ENCODE measurements around the gene RBM38.
A peak's percentile ranks its signal among the peaks of the same experiment; 100 is the strongest.
"Not testable (repeated sequence)": the region's sequence is repeated elsewhere in the genome, so short reads cannot be mapped to it uniquely, and the experiment has no call there.

RBM38 gene

DNA sequence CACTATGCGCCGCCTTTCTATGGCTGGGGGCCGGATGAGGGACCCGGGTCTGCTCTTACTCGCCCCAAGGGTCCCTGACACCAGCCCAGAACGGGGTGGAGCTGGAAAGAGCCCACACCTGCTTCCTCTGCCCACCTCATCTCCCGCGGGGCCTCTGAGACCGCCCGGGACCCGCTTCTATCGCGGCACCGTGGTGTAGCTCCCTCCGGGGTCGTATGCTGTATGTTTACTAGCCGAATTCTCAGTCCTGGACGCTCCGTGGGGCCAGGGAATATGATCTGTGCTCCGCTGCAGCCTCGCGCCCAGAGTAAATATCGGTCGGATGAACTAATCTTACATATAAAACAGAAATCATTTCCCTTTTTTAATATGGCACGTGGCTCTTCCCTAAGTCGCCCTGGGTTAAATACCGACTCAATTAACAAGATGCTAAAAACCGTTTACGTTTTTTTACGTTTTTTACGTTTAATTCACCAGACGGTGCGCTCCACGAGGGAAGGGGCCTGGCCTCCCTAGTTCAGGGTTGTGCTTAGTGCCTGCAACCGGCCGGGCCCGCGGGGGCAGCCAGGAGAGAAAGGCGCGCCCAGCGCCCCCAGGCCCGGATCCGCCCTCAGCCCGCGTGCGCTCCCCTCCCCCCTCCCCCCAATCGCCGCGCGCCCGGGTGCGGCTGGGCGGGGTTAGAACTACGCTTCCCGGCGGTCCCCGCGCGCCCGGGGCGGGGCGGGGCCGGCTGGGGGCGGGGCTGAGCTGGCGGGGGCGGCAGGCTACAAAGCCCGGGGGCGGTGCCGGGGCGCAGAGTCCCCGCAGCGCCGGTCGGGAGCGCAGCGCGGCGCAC is at the start of gene RBM38:
Gene RBM38 (plus strand): TSS at position 793 of the 835 bp plus-strand sequence. CDS start 186 bp downstream, outside the sequence.
- DNase-seq (ENCODE audit: low spot score): peak; percentile 64

DNA sequence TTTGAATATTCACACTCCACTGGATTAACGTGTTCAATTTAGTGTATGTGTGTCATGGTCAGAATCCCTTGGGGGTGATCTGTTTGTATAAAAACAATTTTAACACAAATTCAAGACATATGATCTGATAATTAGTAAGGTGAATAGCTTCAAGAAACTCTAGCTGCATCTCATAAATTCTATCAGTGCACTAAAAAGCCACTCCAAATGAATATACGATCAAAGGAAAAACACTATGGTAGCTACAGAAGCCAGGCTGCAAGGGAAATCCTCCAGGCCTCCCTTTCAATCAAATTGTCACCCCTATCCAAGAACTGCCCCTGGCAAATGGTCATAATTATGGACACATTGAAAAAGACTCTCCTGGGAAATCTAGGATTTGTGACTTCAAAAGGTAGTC is 49.5 kb upstream of the RBM38 start:
- no peak for DNase-seq (ENCODE audit: low spot score)

DNA sequence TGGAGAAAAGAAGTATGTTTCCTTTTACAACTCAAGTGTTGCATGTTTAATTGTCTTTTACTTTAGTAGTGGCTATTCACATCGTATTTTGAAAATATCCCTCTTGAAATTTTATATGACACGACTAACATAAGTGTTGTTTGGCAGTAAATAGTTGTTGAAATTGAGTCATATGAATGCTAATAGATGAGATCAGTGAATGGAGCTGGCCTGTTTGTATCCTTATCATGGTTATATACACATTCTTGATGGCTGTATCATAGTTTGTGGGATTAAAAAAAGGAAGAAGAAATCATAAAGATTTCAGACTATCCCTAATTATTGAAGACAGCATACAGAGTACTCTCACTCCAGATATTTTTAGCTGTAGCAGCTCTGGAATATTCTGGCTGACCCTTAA is 48.4 kb upstream of the RBM38 start:
- DNase-seq (ENCODE audit: low spot score): peak; percentile 20

DNA sequence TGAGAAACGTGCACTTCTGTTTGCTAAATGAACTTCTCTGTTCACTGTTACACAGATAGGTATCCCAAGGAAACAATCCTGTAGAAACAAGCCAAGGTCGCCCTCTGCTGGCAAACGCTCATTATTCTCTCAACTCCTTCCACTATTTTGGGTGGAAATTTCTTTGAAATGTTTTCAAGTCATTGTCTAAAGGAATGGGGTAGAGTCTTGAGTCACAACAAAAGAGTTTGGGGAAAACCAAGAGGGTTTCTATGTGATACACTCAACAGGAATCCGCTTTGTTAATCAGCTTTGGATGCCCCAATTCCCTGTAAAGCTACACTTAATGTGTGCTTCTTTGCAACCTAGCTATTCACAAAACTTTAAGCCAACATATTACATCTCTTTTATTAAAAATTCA is 44.7 kb upstream of the RBM38 start:
- DNase-seq (ENCODE audit: low spot score): peak; percentile 74

- no peak for DNase-seq (ENCODE audit: low spot score)
These were observed 43.8 kb upstream of the RBM38 start for GRCh38 chr20:57347393-57347792.

DNA sequence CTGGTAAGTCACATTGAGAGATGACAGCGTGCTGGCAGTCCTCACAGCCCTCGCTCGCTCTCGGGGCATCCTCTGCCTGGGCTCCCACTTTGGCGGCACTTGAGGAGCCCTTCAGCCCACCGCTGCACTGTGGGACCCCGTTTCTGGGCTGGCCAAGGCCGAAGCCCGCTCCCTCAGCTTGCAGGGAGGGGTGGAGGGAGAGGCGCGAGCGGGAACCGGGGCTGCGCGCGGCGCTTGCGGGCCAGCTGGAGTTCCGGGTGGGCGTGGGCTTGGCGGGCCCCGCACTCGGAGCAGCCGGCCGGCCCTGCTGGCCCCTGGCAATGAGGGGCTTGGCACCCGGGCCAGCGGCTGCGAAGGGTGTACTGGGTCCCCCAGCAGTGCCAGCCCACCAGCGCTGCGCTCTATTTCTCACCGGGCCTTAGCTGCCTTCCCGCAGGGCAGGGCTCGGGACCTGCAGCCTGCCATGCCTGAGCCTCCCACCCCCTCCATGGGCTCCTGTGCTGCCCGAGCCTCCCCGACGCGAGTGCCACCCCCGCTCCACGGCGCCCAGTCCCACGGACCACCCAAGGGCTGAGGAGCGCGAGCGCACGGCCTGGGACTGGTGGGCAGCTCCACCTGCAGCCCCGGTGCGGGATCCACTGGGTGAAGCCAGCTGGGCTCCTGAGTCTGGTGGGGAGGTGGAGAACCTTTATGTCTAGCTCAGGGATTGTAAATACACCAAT is 42.8 kb upstream of the RBM38 start:
- DNase-seq (ENCODE audit: low spot score): not testable (repeated sequence)

DNA sequence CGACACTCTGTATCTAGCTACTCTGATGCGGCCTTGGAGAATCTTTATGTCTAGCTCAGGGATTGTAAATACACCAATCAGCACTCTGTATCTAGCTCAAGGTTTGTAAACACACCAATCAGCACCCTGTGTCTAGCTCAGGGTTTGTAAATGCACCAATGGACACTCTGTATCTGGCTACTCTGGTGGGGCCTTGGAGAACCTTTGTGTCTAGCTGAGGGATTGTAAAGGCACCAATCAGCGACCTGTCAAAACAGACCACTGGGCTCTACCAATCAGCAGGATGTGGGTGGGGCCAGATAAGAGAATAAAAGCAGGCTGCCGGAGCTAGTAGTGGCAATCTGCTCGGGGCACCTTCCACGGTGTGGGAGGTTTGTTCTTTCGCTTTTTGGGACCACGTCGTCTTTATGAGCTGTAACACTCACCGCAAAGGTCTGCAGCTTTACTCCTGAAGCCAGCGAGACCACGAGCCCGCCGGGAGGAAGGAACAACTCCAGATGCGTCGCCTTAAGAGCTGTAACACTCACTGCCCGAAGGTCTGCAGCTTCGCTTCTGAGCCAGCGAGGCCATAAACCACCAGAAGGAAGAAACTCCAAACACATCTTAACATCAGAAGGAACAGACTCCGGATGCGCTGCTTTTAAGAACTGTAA is 42.1 kb upstream of the RBM38 start:
- DNase-seq (ENCODE audit: low spot score): not testable (repeated sequence)

- DNase-seq (ENCODE audit: low spot score): peak; percentile 20
These were observed 41.0 kb upstream of the RBM38 start for GRCh38 chr20:57350081-57350710.

GRCh38 chr20:57350726-57351041 is 40.5 kb upstream of the RBM38 start:
- DNase-seq (ENCODE audit: low spot score): not testable (repeated sequence)

DNA sequence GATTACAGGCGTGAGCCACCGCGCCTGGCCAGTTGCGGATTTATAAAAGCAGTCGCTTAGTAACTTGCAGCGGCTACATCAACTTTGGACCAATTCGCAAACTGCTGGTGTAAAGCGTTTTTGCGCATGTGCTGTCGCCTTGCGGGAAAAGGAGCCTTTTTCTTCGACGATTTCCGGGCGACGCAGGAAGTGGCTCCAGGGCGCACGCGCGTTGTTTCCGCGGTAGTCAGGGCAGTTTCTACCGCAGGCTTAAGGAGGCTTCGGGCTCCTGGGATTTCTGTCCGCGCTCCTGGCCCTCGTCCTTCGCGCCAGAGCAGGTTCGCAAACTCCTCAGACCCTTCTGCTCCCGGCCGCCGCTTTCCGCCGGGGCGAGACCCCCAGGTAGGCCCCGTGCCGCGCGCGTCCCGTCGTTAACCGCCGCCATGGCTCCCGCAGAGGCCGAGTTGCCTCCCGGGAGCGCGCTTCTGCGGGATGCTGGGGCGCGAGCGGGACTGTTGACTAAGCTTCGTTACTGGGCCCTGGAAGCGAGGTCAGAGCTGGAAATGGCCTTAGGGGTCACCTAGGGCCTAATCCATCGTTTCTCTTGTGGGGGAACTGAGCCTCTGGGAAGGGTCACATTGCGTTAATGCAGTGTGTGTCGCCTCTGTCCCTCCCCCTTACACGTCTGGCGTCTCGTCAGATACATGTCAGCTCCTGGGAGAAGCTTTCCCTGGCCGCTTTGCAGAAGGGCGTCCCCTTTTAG is 40.0 kb upstream of the RBM38 start, which contains the start of gene RAE1:
Gene RAE1 (plus strand): TSS at position 214 of the 742 bp plus-strand sequence. CDS start 2,784 bp downstream, outside the sequence.
- DNase-seq (ENCODE audit: low spot score): peak; percentile 97

DNA sequence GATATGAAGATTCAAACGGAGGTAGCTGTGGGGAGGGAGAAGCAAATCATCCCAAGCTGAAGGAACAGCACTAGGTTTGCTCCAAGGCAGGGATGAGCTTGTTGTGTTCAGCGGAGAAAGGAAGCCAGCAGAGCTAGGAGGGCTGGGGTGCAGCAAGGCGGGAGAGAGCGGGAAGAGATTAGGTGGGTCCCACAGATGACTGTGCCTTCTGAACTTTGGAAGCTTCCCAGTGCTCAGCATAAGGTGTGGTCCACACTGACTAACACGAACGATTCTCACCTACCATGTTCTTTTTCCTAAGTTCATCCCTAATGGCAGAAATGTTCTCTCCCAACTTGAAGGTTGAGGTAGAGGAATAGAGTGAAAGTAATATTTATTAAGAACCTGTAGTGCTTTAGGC is 38.9 kb upstream of the RBM38 start:
- DNase-seq (ENCODE audit: low spot score): no peak

DNA sequence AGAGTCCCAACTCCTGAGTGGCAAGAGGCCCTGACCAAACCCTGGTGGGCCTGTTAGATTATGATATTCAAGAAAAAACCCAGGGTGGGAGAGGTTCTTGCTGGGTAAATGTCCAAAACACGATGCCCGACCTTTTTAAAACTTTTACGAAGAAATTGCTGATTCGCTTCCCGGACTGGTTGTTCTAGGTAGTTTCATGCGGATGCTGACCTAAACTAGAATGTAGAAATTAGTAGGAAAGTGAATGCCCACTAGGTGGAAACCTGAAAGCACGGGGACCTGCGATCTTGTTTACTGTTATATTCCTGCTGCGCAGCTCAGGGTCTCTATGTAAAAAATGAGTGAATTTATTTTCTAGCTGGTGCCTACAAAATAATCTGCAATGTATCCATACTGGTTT is 37.8 kb upstream of the RBM38 start:
- DNase-seq (ENCODE audit: low spot score): no peak

DNA sequence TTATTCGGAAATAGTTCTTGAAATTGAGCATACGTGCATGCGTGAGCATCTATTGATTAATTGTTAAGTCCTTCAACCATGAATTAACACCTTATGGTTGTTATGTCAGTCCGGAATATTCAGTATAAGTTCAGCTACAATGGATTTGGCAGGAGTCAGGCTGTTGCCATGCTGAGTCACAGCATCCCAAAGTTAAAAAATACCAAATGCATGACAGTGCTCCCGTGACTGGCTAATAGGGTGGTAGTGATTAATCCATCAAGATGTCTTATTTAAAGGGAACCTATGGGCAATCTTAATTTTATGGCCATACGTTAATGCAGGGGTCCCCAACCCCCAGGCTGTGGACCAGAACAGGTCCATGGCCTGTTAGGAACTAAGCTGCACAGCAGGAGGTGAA is 29.7 kb upstream of the RBM38 start:
- no peak for DNase-seq (ENCODE audit: low spot score)

GRCh38 chr20:57364451-57364850 is 26.7 kb upstream of the RBM38 start:
- no peak for DNase-seq (ENCODE audit: low spot score)

- DNase-seq (ENCODE audit: low spot score): no peak
These were observed 21.6 kb upstream of the RBM38 start for GRCh38 chr20:57369596-57369995.

DNA sequence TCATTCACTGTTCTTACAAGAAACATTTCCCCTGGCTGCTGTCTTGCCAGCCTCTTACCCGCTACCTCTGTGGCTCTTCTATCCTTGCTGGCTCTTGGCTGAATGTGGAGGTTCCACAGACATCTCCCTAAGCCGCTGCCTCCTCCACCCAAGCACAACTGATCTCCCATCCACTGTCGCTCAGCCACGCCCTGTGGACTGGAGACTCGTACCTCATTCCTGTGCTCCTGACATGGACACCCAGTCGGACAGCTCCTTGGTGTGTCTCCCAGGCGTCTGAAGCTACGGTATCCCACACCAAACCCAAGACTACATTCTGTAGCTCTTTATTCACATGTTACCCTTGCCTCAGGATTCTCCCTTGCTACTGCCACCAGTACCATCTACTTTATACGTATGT is 20.9 kb upstream of the RBM38 start:
- DNase-seq (ENCODE audit: low spot score): no peak

GRCh38 chr20:57371363-57371762 is 19.8 kb upstream of the RBM38 start:
- DNase-seq (ENCODE audit: low spot score): no peak

GRCh38 chr20:57372157-57372556 is 19.0 kb upstream of the RBM38 start:
- no peak for DNase-seq (ENCODE audit: low spot score)

DNA sequence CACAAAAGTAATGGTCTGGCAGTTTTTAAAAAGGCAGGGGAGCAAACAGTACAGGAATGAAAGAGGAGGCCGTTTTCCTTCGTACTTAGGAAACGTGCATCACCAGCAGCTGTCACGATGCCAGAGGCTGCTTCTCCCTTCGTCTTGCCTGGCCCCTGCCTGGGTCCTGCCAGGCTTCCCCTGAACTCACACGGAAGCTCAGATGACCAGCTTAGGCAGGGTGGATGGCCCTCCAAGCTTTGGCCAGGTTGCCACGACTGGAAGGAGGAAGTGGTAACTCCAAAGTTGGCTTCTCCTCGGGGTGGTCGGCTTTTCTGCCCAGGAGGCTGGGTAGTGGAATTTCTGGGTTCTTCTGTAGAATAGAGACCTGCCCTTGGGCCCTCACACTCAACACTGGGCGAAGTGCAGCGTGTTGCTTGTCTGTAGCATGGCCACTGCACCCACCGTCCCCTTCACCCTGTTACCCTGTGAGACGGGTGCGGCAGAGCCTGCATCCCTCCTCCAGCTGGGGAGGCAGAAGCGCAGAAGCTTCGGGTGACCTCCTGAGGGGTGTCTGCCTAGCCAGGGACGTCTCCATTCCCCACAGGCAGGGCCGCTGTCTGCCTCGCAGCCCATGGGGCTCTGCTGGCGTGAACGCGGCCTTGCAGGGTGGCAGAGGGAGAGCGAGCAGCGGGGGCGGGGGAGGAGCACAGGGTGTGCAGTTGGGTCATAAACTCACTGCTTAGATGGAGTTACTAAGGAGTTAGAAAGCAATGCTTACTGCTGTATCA is 18.4 kb upstream of the RBM38 start:
- no peak for DNase-seq (ENCODE audit: low spot score)

- no peak for DNase-seq (ENCODE audit: low spot score)
These were observed 16.8 kb upstream of the RBM38 start for GRCh38 chr20:57374343-57374930.

All from SW480 (cell line).